Erythroblast (primary cell): Measurements from ENCODE around the gene IGLL5.

Experiments
- GATA1 ChIP-seq: IDR thresholded peaks from 2 replicates; pipeline ENCODE4 v1.6.1; 2011; ENCODE audit warnings: low read depth, mild to moderate bottlenecking, control low read depth, low read length, moderate library complexity
- POLR2A ChIP-seq: IDR thresholded peaks from 2 replicates; pipeline ENCODE4 v1.6.1; 2011; ENCODE audit warnings: mild to moderate bottlenecking, low read length

GRCh38 chr22:22838148-22838786 is 49.3 kb upstream of the IGLL5 start:
- TF ChIP-seq POLR2A (no peak), GATA1 (no peak)
